ENCODE measurements around the gene GABBR2. TPM values are rescaled to one million over a fixed set of nuclear protein-coding genes. Genes with fewer than 3 reads are reported as not detected.

GABBR2 gene
- total RNA-seq, 2 experiments from 2014 or later: not detected

DNA sequence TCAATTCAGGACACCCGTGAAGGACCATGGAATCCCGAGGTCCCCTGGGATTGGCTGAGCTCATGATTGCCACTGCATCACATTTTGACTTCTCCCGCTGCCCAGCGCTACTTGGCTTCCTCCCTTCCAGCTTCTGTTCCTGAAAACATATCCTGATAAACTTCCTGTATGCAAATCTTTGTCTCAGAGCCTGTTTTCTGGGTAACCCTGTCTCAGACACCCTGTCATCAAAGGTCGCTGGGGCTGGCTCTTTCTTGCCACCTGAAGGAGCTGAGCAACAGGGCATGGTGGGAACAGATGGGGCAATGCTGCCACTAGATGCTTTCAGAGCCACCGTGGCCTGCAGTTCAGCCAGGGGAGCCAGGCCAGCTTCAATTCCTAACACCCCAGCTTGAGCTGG is 299.0 kb downstream of the GABBR2 start:
- Mint-ChIP-seq H3K27ac (no peak overlapping the region), H3K36me3 (ENCODE audit: low read depth) (no peaks in the 10 kb centered on the region), H3K4me3 (no peak overlapping the region), H3K4me1 (ENCODE audit: low read depth) (no peaks in the 10 kb centered on the region), H3K9me3 (no peaks in the 10 kb centered on the region), H3K27me3 (peaks cover 4% of the 10 kb centered on the region)
- DNase-seq (no peak), ATAC-seq (ENCODE audit: poor library complexity) (no peak)
- intact Hi-C loops (cut with DNase I, micrococcal nuclease): no loop called here
- no peaks in the 10 kb centered on the region for H3K4me1 ChIP-seq (ENCODE audit: insufficient read depth, low read length)
- H3K4me3 ChIP-seq (ENCODE audit: low read length): no peak overlapping the region
- no peak overlapping the region for H3K27ac ChIP-seq (ENCODE audit: low read depth in 1 of 2, low read length in 2 of 2)
- ChIA-PET POLR2A (no interaction called here), CTCF (no interaction called here)
- no peaks in the 10 kb centered on the region for H3K9me3 ChIP-seq (ENCODE audit: control insufficient read depth in 1 of 2, insufficient read depth in 1 of 2, low read length in 2 of 2)
- TF ChIP-seq, protein P1, sequence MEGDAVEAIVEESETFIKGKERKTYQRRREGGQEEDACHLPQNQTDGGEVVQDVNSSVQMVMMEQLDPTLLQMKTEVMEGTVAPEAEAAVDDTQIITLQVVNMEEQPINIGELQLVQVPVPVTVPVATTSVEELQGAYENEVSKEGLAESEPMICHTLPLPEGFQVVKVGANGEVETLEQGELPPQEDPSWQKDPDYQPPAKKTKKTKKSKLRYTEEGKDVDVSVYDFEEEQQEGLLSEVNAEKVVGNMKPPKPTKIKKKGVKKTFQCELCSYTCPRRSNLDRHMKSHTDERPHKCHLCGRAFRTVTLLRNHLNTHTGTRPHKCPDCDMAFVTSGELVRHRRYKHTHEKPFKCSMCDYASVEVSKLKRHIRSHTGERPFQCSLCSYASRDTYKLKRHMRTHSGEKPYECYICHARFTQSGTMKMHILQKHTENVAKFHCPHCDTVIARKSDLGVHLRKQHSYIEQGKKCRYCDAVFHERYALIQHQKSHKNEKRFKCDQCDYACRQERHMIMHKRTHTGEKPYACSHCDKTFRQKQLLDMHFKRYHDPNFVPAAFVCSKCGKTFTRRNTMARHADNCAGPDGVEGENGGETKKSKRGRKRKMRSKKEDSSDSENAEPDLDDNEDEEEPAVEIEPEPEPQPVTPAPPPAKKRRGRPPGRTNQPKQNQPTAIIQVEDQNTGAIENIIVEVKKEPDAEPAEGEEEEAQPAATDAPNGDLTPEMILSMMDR (IDR thresholded peaks at IDR 0.05): no peak
- H3K27me3 ChIP-seq (ENCODE audit: control insufficient read depth in 1 of 2, insufficient read depth in 2 of 2, low read length in 2 of 2): peaks cover 0 to 4% of the 10 kb centered on the region in 2 experiments
- no peaks in the 10 kb centered on the region for H3K36me3 ChIP-seq (ENCODE audit: insufficient read depth, low read length)

DNA sequence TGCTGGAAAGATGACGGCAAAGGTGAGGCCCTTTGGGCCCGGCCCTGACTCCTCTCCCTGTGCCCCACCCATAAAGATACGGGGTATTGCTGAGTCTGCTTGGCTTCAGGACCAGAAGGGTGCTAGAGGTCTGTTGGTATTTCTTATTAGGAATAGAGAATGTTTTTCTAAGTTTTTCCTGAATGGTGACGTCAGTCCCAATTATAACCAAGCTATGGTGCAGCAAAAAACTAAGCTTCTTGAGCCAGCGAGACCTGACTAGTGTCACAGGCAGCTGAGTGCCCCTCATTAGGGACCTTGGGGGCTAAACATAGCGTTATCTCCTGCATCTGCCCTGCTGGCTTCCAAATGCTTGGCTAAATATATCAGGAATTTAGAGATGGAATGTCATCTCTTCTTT is 302.3 kb downstream of the GABBR2 start:
- POLR2A ChIA-PET: no interaction called here
- intact Hi-C loops (cut with DNase I, micrococcal nuclease): no loop called here
- Histone ChIP-seq H3K4me1 (ENCODE audit: insufficient read depth, low read length) (no peaks in the 10 kb centered on the region), H3K9me3 (ENCODE audit: control insufficient read depth in 1 of 2, insufficient read depth in 1 of 2, low read length in 2 of 2) (no peaks in the 10 kb centered on the region), H3K4me3 (ENCODE audit: low read length) (no peak overlapping the region), H3K27ac (ENCODE audit: low read depth in 1 of 2, low read length in 2 of 2) (no peak overlapping the region), H3K27me3 (ENCODE audit: control insufficient read depth in 1 of 2, insufficient read depth in 2 of 2, low read length in 2 of 2) (no peaks in the 10 kb centered on the region), H3K36me3 (ENCODE audit: insufficient read depth, low read length) (no peaks in the 10 kb centered on the region)
- Mint-ChIP-seq H3K27ac (no peak overlapping the region), H3K9me3 (no peaks in the 10 kb centered on the region), H3K27me3 (no peaks in the 10 kb centered on the region), H3K4me1 (ENCODE audit: low read depth) (no peaks in the 10 kb centered on the region), H3K36me3 (ENCODE audit: low read depth) (no peaks in the 10 kb centered on the region), H3K4me3 (no peak overlapping the region)
- TF ChIP-seq, protein P1 (IDR thresholded peaks at IDR 0.05): no peak
- CTCF ChIA-PET: no interaction called here
- no peak for DNase-seq
- no peak for ATAC-seq (ENCODE audit: poor library complexity)

DNA sequence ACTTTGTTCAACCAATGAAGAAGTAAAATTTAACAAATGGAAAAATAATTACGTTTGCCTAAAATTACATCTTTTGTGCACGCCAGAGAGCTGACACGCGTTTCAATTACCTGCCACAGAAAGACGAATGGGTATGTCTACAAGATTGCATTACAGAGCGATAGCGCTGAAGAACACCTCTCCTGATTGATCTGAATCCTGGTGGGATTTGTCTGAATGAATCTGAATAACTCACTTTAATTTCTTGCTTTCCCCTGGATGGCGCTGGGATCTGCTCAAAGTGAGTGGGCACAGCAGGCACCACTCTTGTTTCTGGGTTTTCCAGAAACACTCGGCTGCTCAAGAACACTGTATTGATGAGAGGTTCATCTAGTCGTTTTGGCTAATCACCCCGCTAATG is 304.5 kb downstream of the GABBR2 start:
- DNase-seq: no peak
- Mint-ChIP-seq H3K27me3 (peaks cover 9% of the 10 kb centered on the region), H3K4me3 (no peak overlapping the region), H3K27ac (no peak overlapping the region), H3K9me3 (no peaks in the 10 kb centered on the region), H3K4me1 (ENCODE audit: low read depth) (no peaks in the 10 kb centered on the region), H3K36me3 (ENCODE audit: low read depth) (no peaks in the 10 kb centered on the region)
- Histone ChIP-seq H3K27me3 (ENCODE audit: control insufficient read depth in 1 of 2, insufficient read depth in 2 of 2, low read length in 2 of 2) (no peaks in the 10 kb centered on the region), H3K27ac (ENCODE audit: low read depth in 1 of 2, low read length in 2 of 2) (no peak overlapping the region), H3K4me1 (ENCODE audit: insufficient read depth, low read length) (no peaks in the 10 kb centered on the region), H3K4me3 (ENCODE audit: low read length) (no peak overlapping the region), H3K36me3 (ENCODE audit: insufficient read depth, low read length) (no peaks in the 10 kb centered on the region), H3K9me3 (ENCODE audit: control insufficient read depth in 1 of 2, insufficient read depth in 1 of 2, low read length in 2 of 2) (no peaks in the 10 kb centered on the region)
- POLR2A ChIA-PET: no interaction called here
- ATAC-seq (ENCODE audit: poor library complexity): no peak
- TF ChIP-seq, protein P1 (IDR thresholded peaks at IDR 0.05): no peak
- intact Hi-C loops (cut with DNase I, micrococcal nuclease): no loop called here
- CTCF ChIA-PET: no interaction called here

Measured in CD4-positive, alpha-beta T cell (primary cell).